DMS153 treated with DMSO at 0.1 percent for 48 hours (cell line): ENCODE data around the gene METTL13.
A peak's percentile ranks its signal among the peaks of the same experiment; 100 is the strongest.

Experiments
- DNase-seq: peaks from one replicate; lab custom pipeline; 2025; ENCODE audit not compliant: unreplicated experiment; lab: John Stamatoyannopoulos, UW

Gene METTL13

GRCh38 chr1:171781176-171781875 lies at the start of gene METTL13:
TSS of gene METTL13 (plus strand) at chr1:171781660. CDS start at chr1:171781968, 308 bp downstream.
- DNase-seq = peak; percentile 99

- no peak for DNase-seq
Observed at GRCh38 chr1:171736196-171736595, 45.3 kb upstream of the METTL13 start.

- DNase-seq = no peak
Observed at GRCh38 chr1:171738911-171739310, 42.5 kb upstream of the METTL13 start.

- no peak for DNase-seq
Observed at GRCh38 chr1:171739656-171740055, 41.8 kb upstream of the METTL13 start.

- no peak for DNase-seq
Observed at GRCh38 chr1:171740356-171740863, 41.0 kb upstream of the METTL13 start.

- DNase-seq = peak; percentile 14
Observed at GRCh38 chr1:171740987-171741871, 40.2 kb upstream of the METTL13 start.

GRCh38 chr1:171741872-171742576 lies 39.4 kb upstream of the METTL13 start, which contains the start of gene VAMP4:
TSS of gene VAMP4 (minus strand) at chr1:171742065. CDS start at chr1:171738414, 3,651 bp downstream.
- DNase-seq = peak; percentile 95

GRCh38 chr1:171742577-171742922 lies 38.9 kb upstream of the METTL13 start:
- peak; percentile 79 for DNase-seq

- no peak for DNase-seq
Observed at GRCh38 chr1:171743081-171743870, 38.2 kb upstream of the METTL13 start.

GRCh38 chr1:171744986-171745385 lies 36.5 kb upstream of the METTL13 start:
- DNase-seq = no peak

GRCh38 chr1:171748651-171749050 lies 32.8 kb upstream of the METTL13 start:
- DNase-seq = no peak

GRCh38 chr1:171751221-171751620 lies 30.2 kb upstream of the METTL13 start:
- DNase-seq = no peak

- DNase-seq = no peak
Observed at GRCh38 chr1:171753182-171753581, 28.3 kb upstream of the METTL13 start.

- DNase-seq = no peak
Observed at GRCh38 chr1:171753685-171754352, 27.6 kb upstream of the METTL13 start.

- no peak for DNase-seq
Observed at GRCh38 chr1:171754353-171754705, 27.1 kb upstream of the METTL13 start.

- no peak for DNase-seq
Observed at GRCh38 chr1:171754971-171755370, 26.5 kb upstream of the METTL13 start.

- DNase-seq = no peak
Observed at GRCh38 chr1:171756856-171757255, 24.6 kb upstream of the METTL13 start.

GRCh38 chr1:171758011-171758410 lies 23.4 kb upstream of the METTL13 start:
- no peak for DNase-seq

GRCh38 chr1:171762143-171762563 lies 19.3 kb upstream of the METTL13 start:
- DNase-seq = no peak

- no peak for DNase-seq
Observed at GRCh38 chr1:171763764-171764163, 17.7 kb upstream of the METTL13 start.
